GM12872 (cell line): ENCODE data around the gene ACTR1A.

Source experiments
- TF ChIP-seq, protein P1 (sequence below): IDR thresholded peaks from 3 replicates; pipeline ENCODE4 v1.5.1; 2011; ENCODE audit warnings: low read depth, mild to moderate bottlenecking, low read length, moderate library complexity; ENCODE audit not compliant: insufficient read depth

ACTR1A gene

DNA sequence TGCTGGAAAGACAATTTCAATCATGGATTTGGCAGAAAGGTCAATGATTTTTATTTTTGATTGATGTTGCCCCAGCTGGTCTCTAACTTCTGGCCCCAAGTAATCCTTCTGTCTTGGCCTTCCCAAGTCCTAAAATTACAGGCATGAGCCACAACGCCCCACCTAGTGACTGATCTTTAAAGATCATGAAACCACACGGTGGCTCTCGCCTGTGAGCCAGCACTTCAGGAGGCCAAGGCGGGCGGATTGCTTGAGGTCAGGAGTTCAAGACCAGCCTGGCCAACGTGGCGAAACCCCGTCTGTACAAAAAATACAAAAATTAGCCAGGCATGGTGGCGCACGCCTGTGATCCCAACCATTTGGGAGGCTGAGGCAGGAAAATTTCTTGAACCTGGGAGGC, 38.5 kb downstream of the ACTR1A start:
- TF ChIP-seq, protein P1, sequence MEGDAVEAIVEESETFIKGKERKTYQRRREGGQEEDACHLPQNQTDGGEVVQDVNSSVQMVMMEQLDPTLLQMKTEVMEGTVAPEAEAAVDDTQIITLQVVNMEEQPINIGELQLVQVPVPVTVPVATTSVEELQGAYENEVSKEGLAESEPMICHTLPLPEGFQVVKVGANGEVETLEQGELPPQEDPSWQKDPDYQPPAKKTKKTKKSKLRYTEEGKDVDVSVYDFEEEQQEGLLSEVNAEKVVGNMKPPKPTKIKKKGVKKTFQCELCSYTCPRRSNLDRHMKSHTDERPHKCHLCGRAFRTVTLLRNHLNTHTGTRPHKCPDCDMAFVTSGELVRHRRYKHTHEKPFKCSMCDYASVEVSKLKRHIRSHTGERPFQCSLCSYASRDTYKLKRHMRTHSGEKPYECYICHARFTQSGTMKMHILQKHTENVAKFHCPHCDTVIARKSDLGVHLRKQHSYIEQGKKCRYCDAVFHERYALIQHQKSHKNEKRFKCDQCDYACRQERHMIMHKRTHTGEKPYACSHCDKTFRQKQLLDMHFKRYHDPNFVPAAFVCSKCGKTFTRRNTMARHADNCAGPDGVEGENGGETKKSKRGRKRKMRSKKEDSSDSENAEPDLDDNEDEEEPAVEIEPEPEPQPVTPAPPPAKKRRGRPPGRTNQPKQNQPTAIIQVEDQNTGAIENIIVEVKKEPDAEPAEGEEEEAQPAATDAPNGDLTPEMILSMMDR: no peak

DNA sequence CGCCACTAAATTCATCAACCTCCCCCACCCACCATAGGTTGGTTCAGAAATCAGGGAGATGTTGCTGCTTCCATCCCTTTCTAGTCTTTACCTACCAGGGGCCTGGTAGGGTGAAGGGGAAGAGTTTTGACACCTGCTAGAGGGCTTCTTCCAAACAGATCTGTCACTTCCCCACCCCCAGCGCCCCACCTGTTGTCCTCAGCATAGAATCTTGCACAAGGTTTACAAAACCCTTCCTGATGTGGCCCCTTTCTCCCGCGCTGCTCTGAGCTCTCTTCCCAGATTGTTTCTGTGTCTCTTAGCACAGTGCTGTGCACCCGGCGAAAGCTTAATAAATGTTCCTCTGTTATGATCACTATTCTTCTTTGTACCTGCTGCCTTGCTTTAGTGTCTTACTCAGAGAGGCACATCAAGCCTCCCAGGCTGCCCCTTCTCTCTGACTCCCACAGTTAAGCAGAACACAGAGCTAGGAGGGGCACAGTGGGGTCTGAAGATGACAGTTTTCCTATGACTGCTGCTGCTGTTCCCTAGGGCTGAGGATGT, 39.9 kb downstream of the ACTR1A start:
- TF ChIP-seq, protein P1: no peak

DNA sequence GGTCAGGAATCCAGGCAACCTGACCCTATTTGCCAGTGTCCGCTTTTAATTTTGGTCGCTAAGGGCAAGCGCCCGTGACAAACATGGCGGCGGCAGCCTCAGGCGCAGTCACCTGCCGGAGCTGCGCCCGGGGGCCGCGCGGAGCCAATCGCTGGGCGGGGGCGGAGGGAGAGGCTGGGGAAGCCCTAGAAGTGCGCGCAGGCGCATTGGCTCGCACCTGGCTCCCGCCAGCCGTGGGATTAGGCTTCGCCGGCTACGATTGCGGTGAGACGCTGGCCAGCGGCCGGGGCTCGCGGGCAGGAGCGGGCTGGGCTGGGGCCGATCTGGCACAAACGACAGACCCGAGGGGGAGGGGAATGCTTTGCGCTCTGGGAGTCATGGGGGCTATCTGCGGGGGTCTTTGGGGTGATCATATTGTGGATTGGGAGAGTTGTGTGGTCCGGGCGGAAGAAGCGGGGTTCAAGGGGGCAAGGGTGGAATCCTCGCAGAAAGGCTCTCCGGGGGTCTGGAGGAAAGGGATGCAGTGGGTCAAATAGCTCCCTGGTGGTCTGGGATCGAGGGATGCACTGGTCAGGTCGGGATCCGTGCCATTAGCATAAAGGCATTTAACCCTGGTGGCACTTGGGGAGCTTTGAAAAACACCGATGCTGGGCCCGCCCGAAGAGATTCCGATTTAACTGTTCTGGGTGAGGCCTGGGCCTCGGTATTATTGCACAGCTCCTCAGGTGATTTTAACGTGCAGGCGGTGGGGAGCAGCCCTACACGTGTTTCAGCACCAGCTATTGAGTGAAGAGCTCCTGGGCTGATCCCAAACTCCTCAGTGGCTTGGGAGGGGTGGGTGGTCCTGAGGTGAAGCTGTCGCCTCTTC, 41.1 kb downstream of the ACTR1A start:
- TF ChIP-seq, protein P1: no peak

DNA sequence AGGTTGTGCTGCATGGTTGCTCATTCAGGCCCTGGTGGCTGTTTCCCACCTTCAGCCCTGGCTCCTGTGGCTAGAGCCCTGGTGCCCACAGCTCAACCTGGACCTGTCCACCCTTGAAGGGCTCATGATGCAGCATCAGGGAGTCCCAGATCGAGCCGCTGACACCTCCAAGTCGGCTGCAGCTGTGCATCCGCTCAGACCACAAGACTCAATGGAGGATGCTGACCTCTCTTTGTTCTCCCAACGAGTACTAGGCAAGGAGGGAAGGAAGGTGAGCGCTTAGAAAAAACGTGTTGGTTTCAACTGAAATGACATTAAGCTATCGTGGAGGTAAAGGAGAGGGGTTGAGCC, 41.7 kb downstream of the ACTR1A start:
- TF ChIP-seq, protein P1: no peak

DNA sequence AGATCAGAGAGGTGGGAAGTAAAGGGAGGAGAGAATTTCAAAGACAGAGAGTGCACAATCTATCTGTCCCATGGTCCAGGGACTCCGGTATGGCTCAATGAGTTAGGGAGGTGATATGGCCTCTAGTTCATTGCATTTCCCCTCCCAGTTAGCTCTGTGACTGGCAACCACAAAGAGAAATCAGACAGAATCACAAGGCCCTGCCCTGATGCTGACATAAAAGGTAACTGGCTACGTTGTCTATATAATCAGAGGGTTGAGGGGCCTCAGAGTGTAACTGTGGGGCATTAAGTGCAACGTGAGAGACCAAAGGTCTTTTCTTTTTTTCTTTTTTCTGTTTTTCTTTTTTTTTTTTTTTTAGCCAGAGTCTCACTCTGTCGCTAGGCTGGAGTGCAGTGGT, 43.9 kb downstream of the ACTR1A start:
- TF ChIP-seq, protein P1: no peak

DNA sequence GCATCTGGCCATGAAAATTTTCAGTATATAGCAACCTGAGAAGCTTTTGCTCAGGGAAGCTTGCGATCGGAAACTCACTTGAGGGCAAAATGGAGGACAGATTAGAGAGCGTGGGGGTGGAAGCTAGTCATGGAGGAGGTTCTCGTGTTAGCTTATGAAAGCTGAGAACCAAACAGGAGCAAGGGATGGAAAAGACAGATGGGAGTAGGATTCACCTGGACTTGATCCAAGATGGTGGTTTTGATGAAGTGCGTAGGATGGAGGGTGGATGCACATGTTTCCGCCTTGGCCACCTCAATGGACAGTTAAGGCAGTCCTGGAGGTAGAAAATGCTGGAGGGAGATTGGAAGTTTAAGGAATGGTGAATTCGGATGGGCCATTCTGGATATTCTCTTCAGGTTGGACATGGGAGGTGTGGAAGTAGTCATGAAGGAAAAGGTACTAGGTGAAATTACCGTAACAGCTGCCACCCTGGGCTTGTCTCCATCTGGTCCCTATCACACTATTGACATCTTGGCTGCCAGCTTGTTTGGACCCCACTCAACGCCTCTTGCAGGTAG, 44.8 kb downstream of the ACTR1A start:
- TF ChIP-seq, protein P1: no peak

DNA sequence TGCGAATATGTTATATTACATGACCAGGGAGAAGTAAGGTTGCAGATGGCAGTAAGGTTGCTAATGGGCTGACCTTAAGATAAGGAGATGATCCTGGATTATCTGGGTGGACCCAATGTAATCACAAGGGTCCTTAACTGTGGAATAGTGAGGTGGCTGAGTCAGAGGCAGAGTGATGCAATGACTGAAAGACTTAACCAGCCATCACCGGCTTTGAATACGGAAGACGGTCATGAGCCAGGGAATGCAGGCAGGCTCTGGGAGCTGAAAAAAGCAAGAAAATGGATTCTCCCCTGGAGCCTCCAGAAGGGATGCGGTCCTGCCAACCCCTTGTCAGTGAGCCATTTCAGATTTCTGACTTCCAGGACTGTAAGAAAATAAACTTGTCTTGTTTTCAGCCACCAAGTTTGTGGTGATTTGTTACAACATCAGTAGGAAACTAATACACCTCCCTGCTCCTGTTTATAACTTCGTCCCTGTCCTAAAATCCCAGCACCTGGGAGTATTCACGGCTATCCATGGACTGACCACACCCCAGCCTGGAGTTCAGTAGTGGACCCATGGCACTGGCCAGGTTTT, 46.5 kb downstream of the ACTR1A start:
- TF ChIP-seq, protein P1: no peak
